ENCODE measurements around the gene ASTN2. TPM values are rescaled to one million over a fixed set of nuclear protein-coding genes. Genes with fewer than 3 reads are reported as not detected.

The ASTN2 gene
- total and polyA plus RNA-seq, 7 experiments from 2014 or later, result 2.2 to 5.3 (median 4.0) TPM

DNA sequence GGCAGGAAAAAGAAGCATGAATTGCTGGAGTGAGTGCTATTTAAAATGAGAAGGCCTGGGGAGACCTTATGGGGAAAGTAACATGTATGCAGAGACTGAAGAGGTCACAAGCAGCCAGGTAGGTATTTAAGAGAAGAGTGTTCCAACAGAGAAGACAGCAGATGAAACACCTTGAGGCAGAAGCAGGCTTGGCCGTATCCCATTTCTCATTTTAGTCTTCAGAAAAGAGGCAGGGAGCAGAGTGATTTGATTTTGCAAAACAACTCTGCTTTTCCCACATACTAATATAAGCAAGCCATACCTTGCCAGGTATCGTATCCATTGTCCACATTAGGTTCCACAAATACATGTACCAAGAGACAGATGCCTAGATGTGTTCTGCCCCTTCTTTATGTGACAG, 244.3 kb downstream of the ASTN2 start:
- H3K4me3 Mint-ChIP-seq, result no peak overlapping the region
- Histone ChIP-seq H3K36me3 (ENCODE audit: control insufficient read depth in 2 of 3, insufficient read depth in 3 of 3, low read length in 3 of 3) (no peaks in the 10 kb centered on the region), H3K27ac (ENCODE audit: low read depth, low read length) (no peak overlapping the region), H3K9me3 (ENCODE audit: control insufficient read depth in 2 of 3, low read length in 3 of 3) (no peaks in the 10 kb centered on the region), H3K4me1 (ENCODE audit: control insufficient read depth in 2 of 2, insufficient read depth in 2 of 2, low read length in 2 of 2) (no peaks in the 10 kb centered on the region), H3K4me3 (ENCODE audit: low read length) (no peak overlapping the region), H3K27me3 (ENCODE audit: control insufficient read depth in 2 of 2, insufficient read depth in 2 of 2, low read length in 2 of 2) (no peaks in the 10 kb centered on the region)
- DNase-seq, result no peak
- no peaks in the 10 kb centered on the region for H3K4me1 Mint-ChIP-seq
- H3K9me3 Mint-ChIP-seq, result peaks cover 0 to 11% (median 0%) of the 10 kb centered on the region in 11 donors
- no peak for ATAC-seq
- peaks cover 0 to 6% (median 0%) of the 10 kb centered on the region in 5 donors for H3K27me3 Mint-ChIP-seq
- POLR2A ChIA-PET, result no interaction called here
- intact Hi-C loops (cut with micrococcal nuclease), result no loop called here
- CTCF ChIA-PET, result no interaction called here
- H3K27ac Mint-ChIP-seq, result no peak overlapping the region
- H3K36me3 Mint-ChIP-seq, result no peaks in the 10 kb centered on the region

DNA sequence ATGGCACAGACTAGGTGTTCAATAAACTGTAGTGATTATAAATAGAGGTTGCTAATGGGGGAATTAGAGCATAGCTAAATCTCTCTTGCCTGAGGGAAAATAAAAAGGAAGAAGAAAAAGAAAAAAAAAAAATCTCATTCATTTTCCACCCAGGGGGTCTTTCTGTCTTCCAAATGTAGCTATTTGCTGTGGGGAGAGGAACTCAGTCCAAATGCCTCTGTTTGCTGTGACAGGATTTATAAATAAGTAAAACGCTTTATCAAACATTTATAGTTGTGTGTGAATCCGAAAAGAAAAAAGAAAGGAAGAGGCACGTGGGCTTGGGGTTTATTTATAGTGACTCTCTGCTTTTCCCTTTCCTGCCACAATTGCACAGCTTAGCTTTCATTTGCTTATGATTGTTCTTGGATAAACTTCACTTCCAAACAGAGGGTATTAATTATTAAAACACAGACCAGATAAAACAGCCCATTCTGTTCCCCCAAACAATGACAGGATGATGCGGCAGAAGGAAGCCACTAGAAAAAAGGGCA, 245.7 kb downstream of the ASTN2 start:
- intact Hi-C loops (cut with micrococcal nuclease), result no loop called here
- Histone ChIP-seq H3K4me3 (ENCODE audit: low read length) (no peak overlapping the region), H3K27me3 (ENCODE audit: control insufficient read depth in 2 of 2, insufficient read depth in 2 of 2, low read length in 2 of 2) (no peaks in the 10 kb centered on the region), H3K36me3 (ENCODE audit: control insufficient read depth in 2 of 3, insufficient read depth in 3 of 3, low read length in 3 of 3) (no peaks in the 10 kb centered on the region), H3K27ac (ENCODE audit: low read depth, low read length) (no peak overlapping the region), H3K9me3 (ENCODE audit: control insufficient read depth in 2 of 3, low read length in 3 of 3) (no peaks in the 10 kb centered on the region), H3K4me1 (ENCODE audit: control insufficient read depth in 2 of 2, insufficient read depth in 2 of 2, low read length in 2 of 2) (no peaks in the 10 kb centered on the region)
- Mint-ChIP-seq H3K4me1 (no peaks in the 10 kb centered on the region), H3K36me3 (no peaks in the 10 kb centered on the region), H3K9me3 (peaks cover 0 to 10% (median 0%) of the 10 kb centered on the region in 11 donors), H3K27me3 (peaks cover 0 to 6% (median 0%) of the 10 kb centered on the region in 5 donors), H3K4me3 (no peak overlapping the region), H3K27ac (no peak overlapping the region)
- ATAC-seq (no peak), DNase-seq (no peak)
- ChIA-PET CTCF (no interaction called here), POLR2A (no interaction called here)

DNA sequence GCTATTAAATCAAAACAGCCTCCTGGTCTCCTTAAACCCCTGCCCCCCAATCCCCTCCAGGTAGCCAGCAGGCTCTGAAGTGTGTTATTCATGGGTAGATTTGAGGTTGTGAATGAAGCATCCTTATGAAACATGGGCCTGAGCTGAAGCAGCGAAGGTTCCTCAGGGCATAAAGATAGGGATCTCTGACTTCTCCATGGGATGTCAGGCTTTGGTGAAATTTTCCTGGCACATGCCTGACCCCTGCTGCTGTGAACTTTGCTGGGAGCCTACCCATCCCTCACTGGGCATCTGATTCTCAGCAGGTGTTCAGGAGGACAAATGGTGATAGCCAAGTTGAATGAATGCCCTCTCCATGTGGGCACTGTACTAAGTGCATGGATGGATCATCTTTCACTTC, 250.3 kb downstream of the ASTN2 start:
- DNase-seq (no peak), ATAC-seq (no peak)
- Histone ChIP-seq H3K9me3 (ENCODE audit: control insufficient read depth in 2 of 3, low read length in 3 of 3) (no peaks in the 10 kb centered on the region), H3K27ac (ENCODE audit: low read depth, low read length) (no peak overlapping the region), H3K4me3 (ENCODE audit: low read length) (no peak overlapping the region), H3K36me3 (ENCODE audit: control insufficient read depth in 2 of 3, insufficient read depth in 3 of 3, low read length in 3 of 3) (no peaks in the 10 kb centered on the region), H3K4me1 (ENCODE audit: control insufficient read depth in 2 of 2, insufficient read depth in 2 of 2, low read length in 2 of 2) (no peaks in the 10 kb centered on the region), H3K27me3 (ENCODE audit: control insufficient read depth in 2 of 2, insufficient read depth in 2 of 2, low read length in 2 of 2) (no peaks in the 10 kb centered on the region)
- peaks cover 0 to 6% (median 0%) of the 10 kb centered on the region in 5 donors for H3K27me3 Mint-ChIP-seq
- H3K4me1 Mint-ChIP-seq, result no peaks in the 10 kb centered on the region
- H3K9me3 Mint-ChIP-seq, result peaks cover 0 to 11% (median 0%) of the 10 kb centered on the region in 11 donors
- no peak overlapping the region for H3K27ac Mint-ChIP-seq
- no peak overlapping the region for H3K4me3 Mint-ChIP-seq
- ChIA-PET CTCF (no interaction called here), POLR2A (no interaction called here)
- intact Hi-C loops (cut with micrococcal nuclease), result no loop called here
- no peaks in the 10 kb centered on the region for H3K36me3 Mint-ChIP-seq

DNA sequence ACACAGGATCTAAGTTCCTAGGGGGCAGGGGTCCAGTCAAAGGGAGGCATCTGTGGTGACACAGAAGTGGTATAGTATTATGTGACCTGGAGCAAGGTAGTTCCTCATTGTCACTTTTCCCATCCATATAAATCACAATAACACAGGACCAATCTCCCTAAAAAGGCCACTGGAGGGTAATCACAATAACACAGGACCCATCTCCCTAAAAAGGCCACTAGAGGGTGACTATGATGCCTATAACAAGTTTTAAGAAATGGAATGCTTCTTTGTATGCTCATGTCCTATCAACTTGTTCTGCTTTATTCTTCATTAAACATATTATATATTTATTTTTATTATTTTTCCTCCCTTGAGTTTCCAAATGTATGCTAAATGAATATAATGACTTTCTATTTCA, 254.6 kb downstream of the ASTN2 start:
- Mint-ChIP-seq H3K9me3 (peaks cover 0 to 11% (median 0%) of the 10 kb centered on the region in 11 donors), H3K27ac (no peak overlapping the region), H3K4me1 (no peaks in the 10 kb centered on the region), H3K4me3 (no peak overlapping the region), H3K36me3 (no peaks in the 10 kb centered on the region), H3K27me3 (no peaks in the 10 kb centered on the region)
- H3K36me3 ChIP-seq (ENCODE audit: control insufficient read depth in 2 of 3, insufficient read depth in 3 of 3, low read length in 3 of 3), result no peaks in the 10 kb centered on the region
- no peaks in the 10 kb centered on the region for H3K4me1 ChIP-seq (ENCODE audit: control insufficient read depth in 2 of 2, insufficient read depth in 2 of 2, low read length in 2 of 2)
- ATAC-seq (no peak), DNase-seq (no peak)
- no peak overlapping the region for H3K4me3 ChIP-seq (ENCODE audit: low read length)
- no peaks in the 10 kb centered on the region for H3K27me3 ChIP-seq (ENCODE audit: control insufficient read depth in 2 of 2, insufficient read depth in 2 of 2, low read length in 2 of 2)
- intact Hi-C loops (cut with micrococcal nuclease), result no loop called here
- H3K27ac ChIP-seq (ENCODE audit: low read depth, low read length), result no peak overlapping the region
- POLR2A ChIA-PET, result no interaction called here
- H3K9me3 ChIP-seq (ENCODE audit: control insufficient read depth in 2 of 3, low read length in 3 of 3), result no peaks in the 10 kb centered on the region
- CTCF ChIA-PET, result no interaction called here

DNA sequence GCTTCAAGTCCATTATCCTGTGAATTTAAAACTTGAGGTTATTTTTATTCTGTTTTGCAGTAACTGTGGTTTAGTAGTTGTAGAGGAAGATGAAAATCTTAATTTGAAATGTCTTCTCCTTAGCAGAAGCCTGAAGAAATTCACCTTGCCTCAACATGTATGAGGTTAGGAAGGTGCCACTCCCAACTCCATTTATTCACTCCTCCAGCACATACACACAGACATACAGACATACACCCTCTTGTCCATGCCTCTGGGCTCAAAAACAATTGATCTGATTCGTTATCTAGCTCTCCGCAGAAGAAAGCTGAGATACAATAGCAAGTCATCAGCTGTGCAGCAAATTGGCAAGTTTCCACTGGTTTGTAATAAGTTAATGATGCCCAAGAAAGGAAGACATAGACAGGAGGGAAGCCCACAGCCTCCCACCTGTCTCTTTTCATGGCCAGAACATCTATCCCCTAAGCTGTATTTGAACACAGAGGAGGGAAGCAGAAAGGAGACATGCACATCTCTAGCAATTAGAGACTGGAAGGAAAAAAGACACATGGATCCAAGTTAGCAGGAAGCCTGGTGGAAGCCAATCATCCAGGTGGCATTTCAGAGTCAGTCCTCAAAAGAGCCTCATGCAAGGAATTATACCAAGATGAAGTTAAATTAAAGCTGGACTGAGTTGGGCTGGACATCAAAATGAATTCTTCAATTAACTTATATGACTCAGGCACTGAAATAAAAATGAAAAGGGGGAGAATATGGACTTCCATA, 257.9 kb downstream of the ASTN2 start:
- Mint-ChIP-seq H3K27me3 (peaks cover 0 to 8% (median 0%) of the 10 kb centered on the region in 5 donors), H3K36me3 (no peaks in the 10 kb centered on the region)
- intact Hi-C loops (cut with micrococcal nuclease), result no loop called here

DNA sequence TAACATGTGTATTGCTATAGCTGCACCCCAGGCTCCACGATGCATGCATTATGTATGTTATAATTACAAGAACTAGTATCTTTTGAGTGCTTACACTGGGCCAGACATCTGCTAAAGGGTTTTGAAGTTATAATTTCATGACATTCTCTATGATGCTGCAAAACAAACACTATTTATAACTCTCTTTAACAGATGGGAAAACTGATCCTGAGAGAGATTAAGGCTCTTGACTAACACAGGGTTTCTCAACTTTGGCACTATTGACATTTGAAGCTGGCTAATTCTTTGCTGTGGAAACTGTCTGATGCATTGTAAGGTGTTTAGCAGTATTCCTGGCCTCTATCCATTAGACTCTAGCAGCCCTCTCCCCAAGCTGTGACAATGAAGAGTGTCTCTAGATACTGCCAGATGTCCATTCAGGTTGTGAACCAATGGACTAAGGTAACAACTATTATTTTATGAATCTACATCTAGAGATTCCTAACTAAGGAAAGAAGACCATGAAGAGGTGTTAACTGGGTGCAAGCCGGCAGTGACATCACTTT, 258.6 kb downstream of the ASTN2 start:
- DNase-seq (no peak), ATAC-seq (no peak)
- H3K27me3 ChIP-seq (ENCODE audit: control insufficient read depth in 2 of 2, insufficient read depth in 2 of 2, low read length in 2 of 2), result no peaks in the 10 kb centered on the region
- Mint-ChIP-seq H3K36me3 (no peaks in the 10 kb centered on the region), H3K4me1 (no peaks in the 10 kb centered on the region), H3K27me3 (peaks cover 0 to 8% (median 0%) of the 10 kb centered on the region in 5 donors), H3K27ac (no peak overlapping the region), H3K4me3 (no peak overlapping the region), H3K9me3 (peaks cover 0 to 12% (median 6%) of the 10 kb centered on the region in 11 donors)
- no peaks in the 10 kb centered on the region for H3K4me1 ChIP-seq (ENCODE audit: control insufficient read depth in 2 of 2, insufficient read depth in 2 of 2, low read length in 2 of 2)
- H3K27ac ChIP-seq (ENCODE audit: low read depth, low read length), result no peak overlapping the region
- CTCF ChIA-PET, result no interaction called here
- no peaks in the 10 kb centered on the region for H3K36me3 ChIP-seq (ENCODE audit: control insufficient read depth in 2 of 3, insufficient read depth in 3 of 3, low read length in 3 of 3)
- intact Hi-C loops (cut with micrococcal nuclease), result no loop called here
- H3K4me3 ChIP-seq (ENCODE audit: low read length), result no peak overlapping the region
- POLR2A ChIA-PET, result no interaction called here
- no peaks in the 10 kb centered on the region for H3K9me3 ChIP-seq (ENCODE audit: control insufficient read depth in 2 of 3, low read length in 3 of 3)

More for the DNA sequence above, 257.9 kb downstream of the ASTN2 start:
- H3K27me3 ChIP-seq (ENCODE audit: control insufficient read depth in 2 of 2, insufficient read depth in 2 of 2, low read length in 2 of 2), result no peaks in the 10 kb centered on the region
- ATAC-seq (no peak), DNase-seq (no peak)
- Mint-ChIP-seq H3K27ac (no peak overlapping the region), H3K9me3 (peaks cover 0 to 13% (median 4%) of the 10 kb centered on the region in 11 donors), H3K4me1 (no peaks in the 10 kb centered on the region), H3K4me3 (no peak overlapping the region)
- no peak overlapping the region for H3K4me3 ChIP-seq (ENCODE audit: low read length)
- H3K9me3 ChIP-seq (ENCODE audit: control insufficient read depth in 2 of 3, low read length in 3 of 3), result no peaks in the 10 kb centered on the region
- POLR2A ChIA-PET, result no interaction called here
- CTCF ChIA-PET, result no interaction called here
- no peaks in the 10 kb centered on the region for H3K4me1 ChIP-seq (ENCODE audit: control insufficient read depth in 2 of 2, insufficient read depth in 2 of 2, low read length in 2 of 2)
- H3K36me3 ChIP-seq (ENCODE audit: control insufficient read depth in 2 of 3, insufficient read depth in 3 of 3, low read length in 3 of 3), result no peaks in the 10 kb centered on the region
- no peak overlapping the region for H3K27ac ChIP-seq (ENCODE audit: low read depth, low read length)

DNA sequence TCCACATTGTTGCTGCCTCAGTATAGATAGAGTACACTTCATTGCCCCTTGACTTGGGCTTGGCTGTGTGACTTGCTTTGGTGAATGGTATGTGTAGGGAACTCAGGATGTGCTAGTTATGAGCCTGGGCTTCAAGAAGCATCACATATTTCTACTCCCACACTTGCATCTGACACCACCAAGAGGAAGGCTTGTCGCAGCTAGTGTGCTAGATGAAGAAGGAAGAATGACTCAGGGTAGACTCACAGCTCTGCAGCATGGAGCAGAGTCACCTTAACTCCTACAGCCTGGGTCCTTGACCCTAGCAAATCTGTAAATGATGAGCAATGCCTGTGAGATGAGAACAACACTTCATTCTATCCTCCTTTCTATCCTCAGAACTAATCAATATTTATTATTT, 261.8 kb downstream of the ASTN2 start:
- no peak overlapping the region for H3K27ac Mint-ChIP-seq
- DNase-seq, result no peak
- intact Hi-C loops (cut with micrococcal nuclease), result no loop called here
- Histone ChIP-seq H3K27me3 (ENCODE audit: control insufficient read depth in 2 of 2, insufficient read depth in 2 of 2, low read length in 2 of 2) (no peaks in the 10 kb centered on the region), H3K27ac (ENCODE audit: low read depth, low read length) (no peak overlapping the region), H3K36me3 (ENCODE audit: control insufficient read depth in 2 of 3, insufficient read depth in 3 of 3, low read length in 3 of 3) (no peaks in the 10 kb centered on the region), H3K4me3 (ENCODE audit: low read length) (no peak overlapping the region), H3K9me3 (ENCODE audit: control insufficient read depth in 2 of 3, low read length in 3 of 3) (no peaks in the 10 kb centered on the region), H3K4me1 (ENCODE audit: control insufficient read depth in 2 of 2, insufficient read depth in 2 of 2, low read length in 2 of 2) (no peaks in the 10 kb centered on the region)
- H3K27me3 Mint-ChIP-seq, result peaks cover 0 to 8% (median 0%) of the 10 kb centered on the region in 5 donors
- H3K9me3 Mint-ChIP-seq, result peaks cover 0 to 17% (median 6%) of the 10 kb centered on the region in 11 donors
- H3K4me3 Mint-ChIP-seq, result no peak overlapping the region
- no peaks in the 10 kb centered on the region for H3K36me3 Mint-ChIP-seq
- ChIA-PET POLR2A (no interaction called here), CTCF (no interaction called here)
- no peak for ATAC-seq
- no peaks in the 10 kb centered on the region for H3K4me1 Mint-ChIP-seq
